Inflammatory macrophage treated with lipopolysaccharide for 4 hours (primary cell): ENCODE data around the gene LGALS9.

ENCODE experiments used
- DNase-seq: peaks from one replicate; pipeline ENCODE4 v3.0.0-alpha.2; 2020

The LGALS9 gene

DNA sequence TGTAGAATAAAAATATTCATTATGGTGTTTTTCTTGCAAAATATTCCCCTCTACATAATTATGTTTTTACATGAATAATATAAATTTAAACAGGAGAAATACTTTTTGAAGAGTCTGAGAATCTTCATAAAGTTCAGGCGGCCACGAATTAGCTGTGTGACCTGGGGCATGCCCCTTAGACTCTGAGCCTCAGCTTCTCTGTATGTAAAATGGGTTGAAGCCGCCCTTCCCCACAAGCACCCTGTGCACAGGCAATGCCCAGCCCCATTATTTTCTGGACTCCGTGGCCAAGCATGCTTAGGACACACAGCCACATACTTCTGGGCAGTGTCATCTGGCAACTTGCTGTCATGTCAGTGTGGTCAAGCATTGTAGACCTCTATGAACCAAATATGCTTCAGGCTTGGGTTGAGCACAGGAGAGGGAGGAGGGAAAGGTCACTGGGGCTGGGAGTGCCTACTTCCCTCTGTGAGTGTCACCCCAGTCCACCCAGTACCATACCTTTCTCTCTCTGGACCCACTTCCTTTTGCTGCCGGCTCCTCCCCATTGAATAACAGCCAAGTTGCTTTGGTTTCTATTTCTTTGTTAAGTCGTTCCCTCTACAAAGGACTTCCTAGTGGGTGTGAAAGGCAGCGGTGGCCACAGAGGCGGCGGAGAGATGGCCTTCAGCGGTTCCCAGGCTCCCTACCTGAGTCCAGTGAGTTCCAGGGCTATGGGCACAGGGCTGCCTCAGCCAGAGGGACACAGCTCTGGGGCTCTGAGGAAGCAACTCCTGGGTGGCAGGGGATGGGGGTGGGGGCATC, at the start of gene LGALS9:
Gene LGALS9, plus strand, starts transcription at position 582 of the 804 bp plus-strand sequence. Its CDS starts 78 bp downstream, at position 660.
- peak; percentile 85 for DNase-seq

DNA sequence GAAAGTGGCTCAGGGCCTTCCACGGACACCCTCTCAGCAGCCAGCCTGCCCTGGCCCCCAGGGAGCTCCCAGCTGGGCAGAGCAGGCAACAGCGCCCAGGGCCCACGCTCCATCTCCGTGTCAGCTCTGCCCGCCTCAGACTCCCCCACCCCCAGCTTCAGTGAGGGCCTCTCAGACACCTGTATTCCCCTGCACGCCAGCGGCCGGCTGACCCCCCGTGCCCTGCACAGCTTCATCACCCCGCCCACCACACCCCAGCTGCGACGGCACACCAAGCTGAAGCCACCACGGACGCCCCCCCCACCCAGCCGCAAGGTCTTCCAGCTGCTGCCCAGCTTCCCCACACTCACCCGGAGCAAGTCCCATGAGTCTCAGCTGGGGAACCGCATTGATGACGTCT, 48.3 kb upstream of the LGALS9 start:
- no peak for DNase-seq

DNA sequence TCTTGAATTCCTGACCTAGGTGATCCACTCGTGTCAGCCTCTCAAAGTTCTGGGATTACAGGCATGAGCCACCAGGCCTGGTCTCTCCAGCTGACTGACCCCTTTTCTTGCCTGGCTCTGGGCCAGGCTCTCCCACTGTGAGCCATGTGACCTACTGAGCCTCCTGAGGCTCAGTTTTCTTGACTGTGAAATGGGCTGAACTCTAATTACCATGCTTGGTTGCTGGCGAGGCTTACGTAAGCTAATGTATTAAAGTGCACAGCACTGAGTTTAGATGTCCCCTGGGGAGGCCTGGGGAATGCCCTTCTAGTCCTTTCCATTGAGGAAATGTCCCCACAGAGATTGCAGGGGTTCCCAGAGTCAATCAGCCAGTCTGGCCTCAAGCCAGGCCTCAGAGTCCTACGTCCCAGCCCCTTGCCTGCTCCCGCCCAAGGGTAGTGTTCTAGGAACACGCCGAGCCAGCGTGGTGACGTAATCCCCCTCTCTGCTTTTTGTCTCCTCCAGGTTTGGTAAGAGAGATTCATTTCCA, 45.8 kb upstream of the LGALS9 start:
- DNase-seq: no peak

DNA sequence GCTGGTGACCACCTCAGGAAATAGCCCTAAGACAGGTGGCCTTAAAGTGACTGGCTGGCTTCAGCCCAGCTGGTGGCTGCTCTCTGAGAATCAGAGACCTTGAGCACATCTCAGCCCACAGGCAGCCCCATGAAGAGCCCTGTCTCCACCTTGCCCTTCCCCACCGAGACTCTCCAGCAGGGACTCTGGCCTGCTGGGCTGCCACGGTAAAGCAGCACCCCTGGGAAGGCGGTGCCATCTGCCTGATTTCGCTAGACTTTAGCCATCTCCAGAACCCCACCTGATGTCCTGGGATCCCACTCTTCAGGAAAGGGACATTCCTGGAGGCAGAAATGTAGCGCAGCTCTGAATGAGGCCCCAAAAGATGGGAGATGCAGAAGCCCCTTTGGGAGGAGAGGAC, 45.2 kb upstream of the LGALS9 start:
- DNase-seq: no peak

DNA sequence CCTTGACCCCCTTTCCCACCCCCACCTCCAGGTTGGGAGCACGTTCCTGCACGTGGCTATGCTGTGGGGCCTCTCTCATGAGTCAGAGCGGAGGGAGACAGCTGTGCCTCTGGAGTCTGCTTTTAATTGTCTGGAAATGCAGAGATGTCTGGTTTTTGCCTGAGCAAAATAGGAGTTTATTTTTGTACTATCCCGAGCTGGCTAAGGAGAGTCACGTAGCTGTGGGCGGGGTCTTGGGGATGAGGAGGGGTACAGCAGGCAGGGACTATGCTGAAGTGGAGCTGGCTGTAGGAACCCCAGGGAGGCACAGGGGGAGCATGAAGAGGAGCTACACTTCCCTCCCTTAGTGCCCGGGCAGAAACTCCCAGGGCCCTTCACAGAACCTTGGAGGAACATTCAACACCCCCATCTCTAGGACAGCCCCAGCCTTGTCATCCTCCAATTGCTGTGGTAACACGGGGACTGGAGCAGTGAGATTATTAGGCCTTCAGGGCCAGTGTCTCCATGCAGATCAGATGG, 44.7 kb upstream of the LGALS9 start:
- DNase-seq: no peak

DNA sequence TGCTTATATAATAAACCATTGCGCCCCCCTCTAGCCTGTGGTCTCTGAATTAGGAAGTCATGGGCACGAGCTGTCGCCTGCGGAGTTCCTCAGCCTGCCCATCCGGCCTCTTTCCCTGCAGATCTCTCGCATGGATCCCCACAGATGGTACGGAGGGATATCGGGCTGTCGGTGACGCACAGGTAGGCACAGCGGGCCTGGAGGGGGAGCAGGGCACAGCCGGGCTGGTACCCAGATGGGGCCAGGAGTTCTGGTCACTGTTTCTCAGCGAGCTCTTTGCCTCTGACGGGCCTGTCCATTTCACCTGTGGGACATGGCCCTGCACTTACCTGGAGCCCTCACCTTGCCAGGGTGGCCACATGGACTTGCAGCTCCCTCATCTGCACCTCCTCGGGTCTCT, 42.6 kb upstream of the LGALS9 start:
- DNase-seq: no peak

DNA sequence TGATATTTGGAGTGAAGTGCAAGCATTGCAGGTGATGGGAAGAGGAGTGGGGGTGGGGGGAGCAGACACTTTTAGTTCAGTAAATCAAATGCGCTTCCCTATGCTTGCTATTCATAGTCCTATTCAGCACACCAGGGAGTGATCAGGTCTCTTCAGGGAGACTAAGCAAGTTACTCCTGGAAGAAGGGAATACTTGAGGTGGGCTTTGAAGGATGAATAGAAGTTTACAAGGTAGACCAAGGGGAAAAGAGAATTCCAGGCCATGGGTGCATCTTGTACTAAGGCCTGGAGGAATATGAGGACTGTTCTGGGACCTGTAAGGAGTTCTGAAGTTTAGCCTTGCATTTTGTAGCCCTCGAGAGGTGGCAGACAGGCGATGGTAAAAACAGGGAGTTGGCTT, 40.1 kb upstream of the LGALS9 start:
- DNase-seq: no peak

DNA sequence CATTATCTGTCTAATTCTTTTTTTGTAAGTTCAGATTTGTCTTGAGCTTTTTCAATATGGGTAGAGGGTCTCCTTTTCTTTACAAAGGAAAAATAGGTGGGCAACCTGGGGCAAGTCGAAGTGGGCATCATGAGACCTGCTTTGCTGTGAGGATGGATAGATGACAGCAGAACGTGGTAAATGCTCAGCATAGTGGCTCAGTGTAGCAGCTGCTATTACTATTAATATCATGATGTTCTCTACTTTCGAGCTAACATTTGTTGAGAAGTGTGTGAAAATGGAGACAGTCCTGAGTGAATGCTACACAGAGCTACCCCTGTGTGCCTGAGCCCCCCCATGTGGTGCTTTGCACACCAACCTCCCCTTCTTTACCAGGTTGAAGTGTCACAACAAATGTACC, 39.0 kb upstream of the LGALS9 start:
- no peak for DNase-seq

DNA sequence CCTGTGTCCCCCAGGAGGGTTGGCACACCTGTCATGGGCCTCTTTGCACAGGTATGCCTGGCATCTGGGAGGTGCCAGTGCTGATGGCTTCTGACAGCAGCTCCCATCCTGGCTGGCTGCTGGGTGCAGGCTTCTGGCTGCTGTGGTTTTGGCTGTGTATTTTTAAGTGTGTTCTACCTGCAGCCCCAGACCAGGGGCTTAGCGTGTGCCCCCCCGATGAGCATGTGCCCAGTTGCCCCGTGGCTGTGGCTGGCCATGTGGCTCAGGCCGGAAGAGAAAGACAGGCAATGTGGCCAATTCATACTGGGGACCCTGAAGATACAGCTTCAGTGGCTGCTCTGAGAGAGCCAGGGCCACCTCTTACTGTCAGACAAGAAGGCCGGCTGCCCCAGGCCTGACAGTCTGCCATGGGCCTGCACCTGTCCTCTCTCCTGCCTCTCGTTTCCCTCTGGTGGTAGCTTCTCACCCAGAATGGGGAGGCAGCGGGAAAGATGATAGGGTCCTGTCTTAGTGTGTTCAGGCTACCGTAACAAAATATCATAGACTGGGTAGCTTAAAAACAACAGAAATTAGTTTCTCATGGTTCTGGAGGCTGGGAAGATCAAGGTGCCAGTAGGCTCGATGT, 37.6 kb upstream of the LGALS9 start:
- DNase-seq: no peak

DNA sequence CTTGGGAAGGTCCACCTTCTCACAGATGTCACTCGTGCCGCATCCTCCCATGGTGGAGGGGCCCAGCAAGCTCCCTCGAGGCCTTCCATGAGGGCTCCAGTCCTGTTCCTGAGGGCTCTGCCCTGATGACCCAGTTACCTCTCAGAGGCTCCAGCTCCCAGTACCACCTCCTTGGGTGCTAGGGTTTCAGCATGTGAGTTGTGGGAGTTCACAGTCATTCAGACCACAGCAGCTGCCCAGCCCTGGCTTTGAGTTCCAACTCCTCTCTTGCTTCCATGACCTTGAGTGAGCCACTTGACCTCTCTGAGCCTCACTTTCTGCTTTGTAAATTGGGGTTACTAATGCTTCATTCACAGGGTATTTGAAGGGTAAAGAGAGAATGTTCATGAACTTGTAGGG, 37.1 kb upstream of the LGALS9 start:
- no peak for DNase-seq

DNA sequence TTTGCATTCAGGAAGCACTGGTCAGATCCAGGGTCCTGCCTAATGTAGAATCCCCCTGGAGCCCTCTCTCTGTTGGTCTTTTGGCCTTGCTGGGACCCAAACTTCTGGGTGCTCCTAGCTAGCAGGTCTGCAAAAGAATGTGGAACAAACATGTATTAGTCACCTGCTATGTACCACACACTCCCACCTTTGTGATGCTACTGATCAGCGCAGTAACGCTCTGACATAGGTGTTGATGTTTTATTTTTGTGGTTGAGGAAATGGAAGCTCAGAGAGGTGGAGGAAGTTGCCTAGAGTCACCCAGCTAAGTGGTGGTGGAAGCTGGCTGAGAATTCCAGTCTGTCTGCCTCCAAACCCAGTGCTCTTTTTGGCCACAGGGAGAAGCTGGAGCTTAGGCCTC, 35.8 kb upstream of the LGALS9 start:
- DNase-seq: no peak

DNA sequence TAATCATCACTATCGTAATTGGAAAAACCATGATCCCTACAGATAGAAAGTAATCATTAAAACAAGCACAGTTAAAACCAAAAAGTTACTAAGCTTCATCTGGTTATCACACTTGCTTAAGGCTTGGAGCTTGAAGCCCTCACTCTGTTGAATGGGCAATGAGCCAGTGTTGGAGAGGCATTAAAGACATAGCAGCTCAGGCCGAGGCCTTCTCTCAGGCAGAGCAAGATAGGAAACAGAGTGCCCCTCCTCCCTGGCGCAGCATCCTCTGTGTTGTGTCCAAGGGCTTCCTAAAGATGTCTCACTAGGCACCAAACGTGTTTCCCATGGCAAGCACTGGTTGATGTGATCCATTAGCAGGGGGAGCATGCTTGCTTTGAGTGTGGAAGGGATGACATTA, 34.9 kb upstream of the LGALS9 start:
- no peak for DNase-seq

DNA sequence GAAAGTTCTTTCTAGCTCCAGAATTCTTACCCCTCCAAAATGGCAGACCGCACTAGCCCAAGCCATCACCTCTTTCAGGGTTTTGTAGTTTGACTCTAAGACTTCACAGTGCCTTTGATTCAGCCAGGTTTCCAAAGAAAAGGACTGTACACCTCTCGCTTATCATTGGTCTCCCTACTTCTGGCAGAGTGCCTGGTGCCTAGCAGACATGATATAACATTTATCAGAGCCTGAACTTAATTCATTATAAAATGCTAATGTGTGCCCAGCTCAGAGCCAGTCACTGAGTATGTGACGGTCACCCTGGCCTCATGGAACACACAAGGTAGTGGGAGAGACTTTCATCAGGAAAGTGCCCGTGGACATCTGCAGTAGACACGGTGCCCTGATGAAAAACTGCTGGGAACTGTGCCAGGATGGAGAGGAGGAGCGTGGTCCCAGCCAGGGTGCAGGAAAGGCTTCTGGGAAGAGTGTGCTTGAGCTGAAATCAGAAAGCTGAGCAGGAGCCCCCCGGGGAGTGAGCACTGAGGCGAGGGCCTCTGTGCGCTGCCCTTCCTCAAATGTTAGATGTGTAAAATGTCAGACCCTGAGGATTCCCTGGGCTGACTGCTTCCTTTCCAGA, 34.3 kb upstream of the LGALS9 start:
- DNase-seq: no peak

DNA sequence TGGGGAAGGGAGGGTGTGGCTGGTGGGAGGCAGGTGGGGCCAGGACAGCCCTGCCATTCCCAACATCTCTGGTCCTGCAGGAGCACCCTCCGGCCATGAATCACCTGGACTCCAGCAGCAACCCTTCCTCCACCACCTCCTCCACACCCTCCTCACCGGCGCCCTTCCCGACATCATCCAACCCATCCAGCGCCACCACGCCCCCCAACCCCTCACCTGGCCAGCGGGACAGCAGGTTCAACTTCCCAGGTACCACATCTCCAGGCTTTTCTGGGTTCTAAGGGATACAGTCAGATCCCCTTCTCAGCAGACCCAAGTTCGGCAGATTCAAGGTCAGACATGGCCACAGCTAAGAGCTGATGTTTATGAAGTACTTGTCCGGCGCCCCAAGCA, 33.8 kb upstream of the LGALS9 start:
- no peak for DNase-seq

DNA sequence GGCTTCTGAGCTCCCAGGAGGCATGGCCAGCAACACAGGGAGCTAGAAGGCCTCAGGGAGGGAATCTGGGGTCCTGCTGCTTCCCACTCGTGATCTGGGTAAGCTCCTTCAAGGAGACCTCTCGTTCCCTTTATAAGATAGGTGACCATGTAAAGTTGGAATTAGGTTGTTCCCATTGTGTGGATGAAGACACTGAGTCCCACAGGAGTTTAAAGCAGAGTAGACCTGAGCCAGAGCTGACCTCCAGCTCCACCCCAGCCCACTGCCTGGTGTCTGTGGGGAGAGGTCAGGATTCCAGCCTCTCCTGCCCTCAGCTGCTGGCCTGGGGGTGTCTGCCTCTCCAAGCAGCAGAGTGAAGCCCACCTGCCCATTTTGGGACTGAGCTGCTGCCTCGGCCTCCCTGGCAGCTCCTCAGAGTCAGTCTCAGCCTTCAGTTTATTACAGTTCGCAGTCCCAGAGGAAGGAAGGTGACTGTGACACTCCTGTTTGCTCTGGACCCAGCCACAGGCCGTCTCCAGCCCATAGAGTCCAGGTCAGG, 33.1 kb upstream of the LGALS9 start:
- DNase-seq: no peak

DNA sequence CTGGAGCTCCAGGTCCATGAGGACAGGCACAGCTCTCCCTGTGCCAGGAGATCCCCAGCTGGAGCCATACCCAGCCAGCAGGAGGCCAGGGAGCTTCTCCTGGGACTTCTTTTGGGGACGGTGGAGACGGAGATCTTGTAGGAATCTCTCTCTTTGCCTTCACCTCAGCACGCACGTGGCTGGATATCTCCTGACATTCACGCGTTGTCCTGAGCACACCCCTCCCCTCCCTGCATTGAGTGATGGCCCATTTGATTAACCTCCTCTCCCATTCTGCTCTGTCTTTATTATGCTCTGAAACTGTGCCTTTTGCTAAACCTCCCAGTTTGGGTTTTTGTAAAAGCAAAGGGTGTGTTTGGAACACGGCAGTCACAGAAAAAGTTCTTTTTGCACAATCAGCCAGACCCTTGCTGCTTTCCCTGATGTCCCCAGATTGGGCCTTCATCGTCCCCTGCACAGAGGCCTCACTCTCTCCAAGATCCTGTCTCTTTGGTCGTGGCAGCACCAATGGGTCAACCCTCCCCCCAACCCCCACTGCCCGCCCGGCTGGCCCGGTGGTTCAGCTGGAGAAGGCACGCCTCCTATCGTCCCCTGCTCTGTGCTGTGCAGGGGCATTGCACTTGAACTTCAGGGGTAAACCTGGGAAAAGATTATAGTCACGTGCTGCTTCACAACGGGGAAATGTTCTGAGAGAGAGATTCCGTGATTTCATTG, 32.5 kb upstream of the LGALS9 start:
- DNase-seq: no peak

DNA sequence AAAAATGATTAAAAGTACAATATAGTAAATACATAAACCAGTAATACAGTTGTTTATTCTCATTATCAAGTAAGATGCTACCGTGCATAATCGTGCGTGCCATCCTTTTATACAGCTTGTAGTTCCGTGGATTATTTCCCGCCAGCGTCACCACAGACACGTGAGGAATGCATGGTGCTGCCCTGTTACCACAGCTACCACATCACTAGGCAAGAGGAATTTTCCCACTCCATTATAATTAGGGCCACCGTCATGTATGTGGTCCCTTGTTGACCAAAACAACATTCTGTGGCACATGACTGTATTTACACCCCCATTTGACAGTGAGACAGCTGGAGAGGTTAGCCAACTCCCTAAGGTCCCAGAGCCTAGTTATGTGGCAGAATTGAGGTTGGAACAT, 30.5 kb upstream of the LGALS9 start:
- no peak for DNase-seq

DNA sequence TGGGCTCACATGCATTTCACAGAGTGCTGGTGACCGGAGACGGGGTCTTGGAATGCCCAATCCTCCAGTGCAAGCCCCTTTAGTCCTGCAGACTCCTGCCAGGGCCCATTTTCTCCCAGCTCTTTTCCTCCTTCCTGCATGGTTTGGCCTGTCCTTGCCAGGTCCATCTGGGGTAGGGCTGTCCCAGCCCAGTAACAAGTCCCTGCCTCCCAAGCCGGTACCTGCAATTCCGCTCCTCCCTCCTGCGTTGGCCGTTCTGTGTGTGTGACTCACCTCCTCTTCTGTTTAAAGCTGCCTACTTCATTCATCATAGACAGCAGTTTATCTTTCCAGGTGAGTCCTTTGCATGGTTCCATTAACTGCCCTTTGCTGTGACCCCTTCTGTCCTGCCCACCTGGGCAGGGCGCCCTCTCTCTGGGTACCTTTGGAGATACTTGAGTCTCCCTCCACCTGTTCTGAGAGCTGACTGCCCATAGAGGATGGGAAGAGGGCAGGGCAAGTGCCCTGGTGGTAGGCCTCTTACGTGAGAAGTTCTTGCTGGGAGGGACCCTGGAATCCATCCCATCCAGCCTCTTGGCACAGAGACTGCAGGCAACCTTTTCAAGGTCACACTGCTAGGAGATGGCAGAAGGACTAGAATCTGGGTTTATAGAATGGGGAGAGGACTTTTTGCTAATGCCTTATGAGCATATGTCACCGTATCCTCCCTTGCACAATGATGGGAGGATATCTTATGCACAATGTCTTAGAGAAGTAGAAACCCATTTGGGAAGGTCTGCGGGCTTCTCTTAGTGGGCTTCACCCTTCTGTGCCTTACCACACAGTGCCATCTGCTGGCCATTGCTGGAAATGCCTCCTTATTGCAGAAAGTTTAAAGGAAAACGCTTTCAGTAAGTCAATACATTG, 29.7 kb upstream of the LGALS9 start:
- DNase-seq: peak; percentile 72

DNA sequence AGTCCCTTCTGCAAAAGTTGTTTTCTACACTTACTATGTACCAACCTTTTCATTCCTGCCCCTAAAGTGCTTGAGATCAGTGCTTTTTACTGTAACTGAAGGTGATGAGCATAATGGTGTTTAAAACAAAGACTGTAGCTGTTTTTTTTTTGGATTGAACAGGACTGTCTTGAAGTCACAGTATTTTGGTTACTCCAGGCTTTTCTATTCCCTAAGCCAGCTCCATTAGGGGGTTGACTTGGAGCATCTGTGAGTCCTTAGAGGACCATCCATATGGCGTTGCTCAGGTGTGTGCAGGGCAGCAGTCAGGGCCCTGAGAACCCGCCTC, 29.0 kb upstream of the LGALS9 start:
- no peak for DNase-seq

DNA sequence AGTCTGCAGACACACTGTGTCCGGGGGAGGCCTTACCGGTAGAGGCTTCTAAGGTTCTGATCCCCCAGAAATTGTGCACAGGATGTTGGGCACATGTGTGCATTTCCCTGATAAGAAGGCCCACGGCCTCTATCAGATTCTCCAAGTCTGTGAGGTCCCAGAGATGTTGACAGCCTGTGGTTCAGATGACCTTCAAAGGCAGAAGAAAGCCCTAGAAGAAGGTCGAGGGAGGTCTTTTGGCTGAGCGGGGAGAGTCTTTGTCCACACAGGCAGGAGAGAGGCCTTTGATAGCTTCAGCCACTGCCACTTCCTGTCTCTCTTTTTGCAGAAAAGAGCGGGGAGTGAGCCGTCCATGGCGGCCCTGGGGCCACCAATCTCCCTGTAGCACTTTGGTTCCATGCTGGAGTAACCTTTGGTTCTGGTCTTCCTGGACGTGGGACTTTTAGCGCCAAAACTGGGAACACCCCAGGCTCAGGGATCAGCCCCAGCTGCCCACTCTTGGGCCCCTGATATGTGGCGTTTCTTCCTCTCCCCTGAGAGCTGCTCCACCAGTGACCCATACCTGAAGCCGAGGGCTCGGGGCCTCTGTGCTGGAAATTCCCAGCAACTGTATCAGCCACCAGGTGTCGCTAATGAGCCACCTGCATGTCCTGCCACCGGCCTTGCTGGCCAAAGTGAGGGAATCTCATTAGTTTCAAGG, 28.1 kb upstream of the LGALS9 start:
- peak; percentile 63 for DNase-seq

DNA sequence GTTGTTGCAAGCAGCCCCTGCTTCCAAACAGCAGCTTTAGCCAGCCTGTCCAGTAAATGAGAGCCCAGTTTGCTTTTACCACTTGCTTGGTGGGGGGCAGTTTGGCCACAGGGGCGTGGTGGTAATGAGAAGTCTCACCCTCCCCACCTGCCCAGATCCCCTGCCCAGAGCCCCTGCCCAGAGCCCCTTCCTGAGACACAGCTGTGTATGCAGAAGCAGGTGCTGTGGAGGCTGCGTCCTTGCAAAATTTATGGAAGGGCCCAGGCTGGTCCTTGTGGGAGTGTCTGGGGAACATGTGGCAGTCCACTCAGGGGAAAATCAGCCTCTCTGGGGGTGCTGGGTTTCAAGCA, 27.6 kb upstream of the LGALS9 start:
- DNase-seq: no peak
